H1 (cell line): ENCODE data around the gene GUCY2D. TPM values are rescaled to one million over a fixed set of nuclear protein-coding genes. Genes with fewer than 3 reads are reported as not detected.

Experiments used
- CTCF ChIA-PET: fragments of 300-600 bp; sonication (Branson Sonifier 250); formaldehyde crosslinking; loops from one replicate; lab custom pipeline; 2021; ENCODE audit not compliant: partially characterized antibody; lab: Charles Lee
- POLR2A ChIA-PET: fragments of 300-600 bp; sonication (Branson Sonifier 250); formaldehyde crosslinking; loops from one replicate; lab custom pipeline; 2021; ENCODE audit warnings: inconsistent platforms; ENCODE audit not compliant: partially characterized antibody; lab: Charles Lee
- DNase-seq, 2 experiments: peaks; one replicate each; pipeline versions ENCODE4 v3.0.0 to v3.0.0-alpha.2; 2010 to 2022; ENCODE audit warnings: low spot score in 2 of 2, low read depth in 1 of 2, mixed read lengths in 1 of 2
- FAIRE-seq: peaks from 2 replicates; lab custom pipeline; 2011; peaks lifted over from hg19 to GRCh38; lab: Jason Lieb, UNC
- H2AFZ ChIP-seq: 2 replicates; pipeline ENCODE4 v1.8.1; 2012; ENCODE audit warnings: low read length, inconsistent platforms
- H2AK5ac ChIP-seq: 2 replicates; pipeline ENCODE4 v1.6.1; 2013; ENCODE audit warnings: low read depth, low read length
- H2BK120ac ChIP-seq: replicated peaks from 2 replicates; pipeline ENCODE3; 2013; ENCODE audit warnings: low read depth, low read length, inconsistent platforms
- H2BK12ac ChIP-seq: 2 replicates; pipeline ENCODE4 v1.6.1; 2013; ENCODE audit warnings: low read depth, low read length
- H2BK15ac ChIP-seq: 2 replicates; pipeline ENCODE4 v1.6.1; 2013; ENCODE audit warnings: low read length
- H2BK20ac ChIP-seq: 2 replicates; pipeline ENCODE4 v1.6.1; 2013; ENCODE audit warnings: low read length
- H2BK5ac ChIP-seq: 2 replicates; pipeline ENCODE4 v1.6.1; 2013; ENCODE audit warnings: low read depth, low read length
- H3K14ac ChIP-seq: 2 replicates; pipeline ENCODE4 v1.6.1; 2013; ENCODE audit warnings: inconsistent platforms; ENCODE audit not compliant: insufficient read length
- H3K18ac ChIP-seq: 2 replicates; pipeline ENCODE4 v1.6.1; 2013; ENCODE audit warnings: low read length; ENCODE audit errors: extremely low read depth
- H3K23ac ChIP-seq: 2 replicates; pipeline ENCODE4 v1.6.1; 2013; ENCODE audit warnings: inconsistent platforms; ENCODE audit not compliant: insufficient read length
- H3K23me2 ChIP-seq: 2 replicates; pipeline ENCODE4 v1.6.1; 2013; ENCODE audit warnings: low read depth, low read length
- H3K27ac ChIP-seq: 2 replicates; pipeline ENCODE4 v1.6.1; 2011; ENCODE audit warnings: low read depth, low read length, inconsistent platforms
- H3K27me3 ChIP-seq, 4 experiments: replicated peaks in 1 of 4; 1 replicate in 1 of 4; 2 replicates in 3 of 4; pipeline versions ENCODE4 v1.6.1 to v1.8.1; 2011 to 2013; ENCODE audit warnings: low read length in 3 of 4, mild to moderate bottlenecking in 3 of 4, inconsistent platforms in 2 of 4, mixed read lengths in 2 of 4, moderate library complexity in 1 of 4; ENCODE audit not compliant: control insufficient read depth in 3 of 4, insufficient read depth in 3 of 4; ENCODE audit errors: extremely low read depth in 1 of 4
- H3K36me3 ChIP-seq, 4 experiments: 2 replicates each; pipeline versions ENCODE4 v1.6.1 to v1.8.1; 2011 to 2013; ENCODE audit warnings: mild to moderate bottlenecking in 4 of 4, low read length in 3 of 4, moderate library complexity in 2 of 4, control low read depth in 1 of 4, inconsistent platforms in 1 of 4; ENCODE audit not compliant: insufficient read depth in 4 of 4, control insufficient read depth in 2 of 4
- H3K4ac ChIP-seq: replicated peaks from 2 replicates; pipeline ENCODE3; 2013; ENCODE audit warnings: low read length, low read depth, mixed read lengths, inconsistent platforms; ENCODE audit not compliant: insufficient read length
- H3K4me1 ChIP-seq, 4 experiments: replicated peaks in 1 of 4; 1 replicate in 1 of 4; 2 replicates in 3 of 4; pipeline versions ENCODE4 v1.6.1 to v1.8.1; 2011 to 2013; ENCODE audit warnings: low read length in 3 of 4, inconsistent platforms in 2 of 4, mixed read lengths in 1 of 4; ENCODE audit not compliant: insufficient read depth in 4 of 4, control insufficient read depth in 3 of 4
- H3K4me2 ChIP-seq, 2 experiments: 2 replicates each; pipeline versions ENCODE4 v1.6.1 to v1.8.1; 2011 to 2013; ENCODE audit warnings: low read depth in 2 of 2, low read length in 2 of 2, control low read depth in 1 of 2, inconsistent platforms in 1 of 2, mild to moderate bottlenecking in 1 of 2; ENCODE audit not compliant: insufficient read depth in 1 of 2
- H3K4me3 ChIP-seq, 4 experiments: fragments of 200-600, 300-600 bp in 1 of 4; sonication (generic), shearing (Covaris generic), sonication (Bioruptor Twin) in 1 of 4; 2 replicates each; pipeline versions ENCODE4 v1.5.1 to v1.8.1; 2011 to 2016; ENCODE audit warnings: low read length in 4 of 4, low read depth in 3 of 4, control low read depth in 2 of 4, inconsistent platforms in 2 of 4, mild to moderate bottlenecking in 2 of 4, mixed read lengths in 1 of 4, moderate library complexity in 1 of 4; ENCODE audit not compliant: insufficient read depth in 2 of 4; ENCODE audit errors: extremely low read depth in 1 of 4
- H3K56ac ChIP-seq: replicated peaks from 2 replicates; pipeline ENCODE3; 2013; ENCODE audit warnings: low read depth, mild to moderate bottlenecking, mixed read lengths, low read length, inconsistent platforms; ENCODE audit not compliant: insufficient read length
- H3K79me1 ChIP-seq: 2 replicates; pipeline ENCODE4 v1.6.1; 2013; ENCODE audit warnings: low read depth, low read length, control low read depth
- H3K79me2 ChIP-seq, 2 experiments: 2 replicates each; pipeline versions ENCODE4 v1.6.1 to v1.8.1; 2012 to 2013; ENCODE audit warnings: low read length in 2 of 2, mild to moderate bottlenecking in 2 of 2, inconsistent platforms in 1 of 2; ENCODE audit not compliant: insufficient read depth in 2 of 2, control insufficient read depth in 1 of 2
- H3K9ac ChIP-seq, 4 experiments: replicated peaks in 1 of 4; 1 replicate in 1 of 4; 2 replicates in 3 of 4; pipeline versions ENCODE4 v1.6.1 to v1.8.1; 2011 to 2013; ENCODE audit warnings: low read depth in 3 of 4, low read length in 3 of 4, control low read depth in 2 of 4, mild to moderate bottlenecking in 2 of 4, moderate library complexity in 2 of 4, inconsistent platforms in 1 of 4; ENCODE audit errors: extremely low read depth in 1 of 4
- H3K9me3 ChIP-seq, 2 experiments: 2 replicates each; pipeline versions ENCODE4 v1.6.1 to v1.8.1; 2012 to 2013; ENCODE audit warnings: mild to moderate bottlenecking in 2 of 2, moderate library complexity in 2 of 2, control low read depth in 1 of 2, inconsistent platforms in 1 of 2, low read depth in 1 of 2, low read length in 1 of 2, mixed read lengths in 1 of 2; ENCODE audit not compliant: insufficient read depth in 2 of 2
- H4K20me1 ChIP-seq, 2 experiments: replicated peaks in 1 of 2; 2 replicates each; pipeline versions ENCODE3 to v1.8.1; 2011 to 2013; ENCODE audit warnings: inconsistent platforms in 2 of 2, low read length in 2 of 2, mild to moderate bottlenecking in 1 of 2; ENCODE audit not compliant: insufficient read depth in 2 of 2, control insufficient read depth in 1 of 2
- H4K5ac ChIP-seq: 2 replicates; pipeline ENCODE4 v1.6.1; 2013; ENCODE audit warnings: low read length, low read depth, mixed read lengths, inconsistent platforms; ENCODE audit not compliant: insufficient read length
- H4K8ac ChIP-seq: 2 replicates; pipeline ENCODE4 v1.8.0; 2013; ENCODE audit warnings: mild to moderate bottlenecking, moderate library complexity, low read length, inconsistent platforms; ENCODE audit not compliant: insufficient read depth; ENCODE audit errors: extremely low read depth
- H4K91ac ChIP-seq: replicated peaks from 2 replicates; pipeline ENCODE3; 2013; ENCODE audit warnings: low read length, mixed read lengths, inconsistent platforms; ENCODE audit not compliant: insufficient read length
- CBX8 ChIP-seq: fragments of 300-800, 300-1000 bp; sonication (generic); IDR thresholded peaks from 2 replicates; pipeline ENCODE4 v1.7.1; 2016; ENCODE audit warnings: low read depth, low read length, borderline replicate concordance
- GTF2F1 ChIP-seq: IDR thresholded peaks from 2 replicates; pipeline ENCODE4 v1.6.1; 2012; ENCODE audit warnings: low read depth, low read length, improper control_type of control experiment, borderline replicate concordance
- KDM1A ChIP-seq: fragments of 200-600, 300-600 bp; sonication (generic); IDR thresholded peaks from 2 replicates; pipeline ENCODE4 v1.7.1; 2016; ENCODE audit warnings: mild to moderate bottlenecking, low read length, borderline replicate concordance
- RNF2 ChIP-seq: fragments of 200-900, 300-1000 bp; sonication (generic); IDR thresholded peaks from 2 replicates; pipeline ENCODE4 v1.7.1; 2016; ENCODE audit warnings: borderline replicate concordance, low read depth, mild to moderate bottlenecking, antibody characterized with exemption, low read length; ENCODE audit not compliant: poor library complexity, severe bottlenecking; ENCODE audit errors: missing control alignments
- RXRA ChIP-seq: IDR thresholded peaks from 2 replicates; pipeline ENCODE4 v1.6.1; 2011; ENCODE audit warnings: low read depth, mild to moderate bottlenecking, low read length, moderate library complexity; ENCODE audit not compliant: insufficient read depth
- WGBS, 2 experiments: shearing (Covaris generic) in 1 of 2; methylation state at CpG; one replicate each; pipeline versions ENCODE4 v1.1.6 to v1.1.7; 2013 to 2015; ENCODE audit warnings: low lambda C conversion rate in 2 of 2, mixed read lengths in 2 of 2, inconsistent platforms in 1 of 2, low coverage in 1 of 2, missing lambda C conversion rate in 1 of 2; ENCODE audit not compliant: insufficient replicate concordance in 2 of 2, insufficient coverage in 1 of 2, insufficient read length in 1 of 2; ENCODE audit errors: extremely low coverage in 1 of 2, missing lambda C conversion rate in 1 of 2; 5-methylcytosine and 5-hydroxymethylcytosine counted together
- polyA plus RNA-seq, 7 experiments: library from polyadenylated mRNA; depleted of rRNA in 3 of 7; stranded (reverse) in 5 of 7; unstranded in 2 of 7; fragments of >200 nt in 5 of 7; fragments of 200-250 nt in 2 of 7; gene quantifications; 1 replicate in 5 of 7; 2 replicates in 1 of 7; 4 replicates in 1 of 7; pipeline versions ENCODE4 v1.2.1 to v1.2.3, GENCODE V29; 2011 to 2013; ENCODE audit warnings: missing spikeins in 2 of 7, mixed read lengths in 2 of 7
- total RNA-seq: library from RNA; stranded (reverse); fragmentation: NEBNext Ultra II Directional; extraction: Animal tissue kit (Norgen Biotek cat#: 25700); gene quantifications from 2 replicates; pipeline ENCODE4 v1.2.1, GENCODE V29; 2021
- TF ChIP-seq, protein P1 (sequence below), 3 experiments: IDR thresholded peaks; 1 replicate in 2 of 3; 2 replicates in 1 of 3; pipeline versions ENCODE4 v1.5.1 to v1.6.1; 2011; ENCODE audit warnings: low read length in 3 of 3, mild to moderate bottlenecking in 3 of 3, inconsistent platforms in 2 of 3, low read depth in 1 of 3, moderate library complexity in 1 of 3; ENCODE audit not compliant: insufficient read depth in 1 of 3; ENCODE audit errors: control extremely low read depth in 1 of 3
- TF ChIP-seq, protein P2 (sequence below): IDR thresholded peaks from 2 replicates; pipeline ENCODE4 v1.6.1; 2012; ENCODE audit warnings: low read length, inconsistent platforms

Gene GUCY2D
- total and polyA plus RNA-seq, 2 of the 8 experiments (the other 6 are each of a cell fraction or from before 2014, with no cell fraction given): 0.20 to 0.48 TPM

DNA sequence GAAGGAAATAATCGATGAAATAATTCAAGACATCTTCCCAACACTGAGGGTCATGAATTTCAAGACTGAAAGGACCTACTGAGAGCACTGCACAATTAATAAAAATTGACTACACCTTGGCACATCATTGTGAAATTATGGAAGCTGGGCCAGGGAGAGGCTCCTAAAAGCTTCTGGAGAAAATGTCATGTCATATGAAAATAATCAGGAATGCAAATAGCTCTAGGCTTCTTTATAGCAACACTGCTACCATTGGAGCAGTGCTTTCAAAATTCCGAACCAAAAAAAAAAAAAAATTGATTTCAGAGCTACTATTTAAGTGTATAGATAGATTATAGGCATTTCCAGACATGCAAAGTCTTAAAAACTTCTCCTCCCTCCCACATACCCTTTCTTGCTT, 30.0 kb downstream of the GUCY2D start:
- CTCF ChIA-PET: interaction anchor here (0.9 to 8.4 kb wide), 8 partner anchors 9 to 134 kb away, joined by 3 to 43 read pairs (median 6); no protein-coding TSS in a partner anchor
- TF ChIP-seq RNF2 (no peak), GTF2F1 (no peak), KDM1A (no peak), RXRA (no peak), CBX8 (no peak)
- TF ChIP-seq, protein P1, sequence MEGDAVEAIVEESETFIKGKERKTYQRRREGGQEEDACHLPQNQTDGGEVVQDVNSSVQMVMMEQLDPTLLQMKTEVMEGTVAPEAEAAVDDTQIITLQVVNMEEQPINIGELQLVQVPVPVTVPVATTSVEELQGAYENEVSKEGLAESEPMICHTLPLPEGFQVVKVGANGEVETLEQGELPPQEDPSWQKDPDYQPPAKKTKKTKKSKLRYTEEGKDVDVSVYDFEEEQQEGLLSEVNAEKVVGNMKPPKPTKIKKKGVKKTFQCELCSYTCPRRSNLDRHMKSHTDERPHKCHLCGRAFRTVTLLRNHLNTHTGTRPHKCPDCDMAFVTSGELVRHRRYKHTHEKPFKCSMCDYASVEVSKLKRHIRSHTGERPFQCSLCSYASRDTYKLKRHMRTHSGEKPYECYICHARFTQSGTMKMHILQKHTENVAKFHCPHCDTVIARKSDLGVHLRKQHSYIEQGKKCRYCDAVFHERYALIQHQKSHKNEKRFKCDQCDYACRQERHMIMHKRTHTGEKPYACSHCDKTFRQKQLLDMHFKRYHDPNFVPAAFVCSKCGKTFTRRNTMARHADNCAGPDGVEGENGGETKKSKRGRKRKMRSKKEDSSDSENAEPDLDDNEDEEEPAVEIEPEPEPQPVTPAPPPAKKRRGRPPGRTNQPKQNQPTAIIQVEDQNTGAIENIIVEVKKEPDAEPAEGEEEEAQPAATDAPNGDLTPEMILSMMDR (IDR thresholded peaks at IDR 0.05; ENCODE audit: control extremely low read depth in 1 of 3, insufficient read depth in 1 of 3, low read depth in 1 of 3, low read length in 3 of 3): no peak
- TF ChIP-seq, protein P2, sequence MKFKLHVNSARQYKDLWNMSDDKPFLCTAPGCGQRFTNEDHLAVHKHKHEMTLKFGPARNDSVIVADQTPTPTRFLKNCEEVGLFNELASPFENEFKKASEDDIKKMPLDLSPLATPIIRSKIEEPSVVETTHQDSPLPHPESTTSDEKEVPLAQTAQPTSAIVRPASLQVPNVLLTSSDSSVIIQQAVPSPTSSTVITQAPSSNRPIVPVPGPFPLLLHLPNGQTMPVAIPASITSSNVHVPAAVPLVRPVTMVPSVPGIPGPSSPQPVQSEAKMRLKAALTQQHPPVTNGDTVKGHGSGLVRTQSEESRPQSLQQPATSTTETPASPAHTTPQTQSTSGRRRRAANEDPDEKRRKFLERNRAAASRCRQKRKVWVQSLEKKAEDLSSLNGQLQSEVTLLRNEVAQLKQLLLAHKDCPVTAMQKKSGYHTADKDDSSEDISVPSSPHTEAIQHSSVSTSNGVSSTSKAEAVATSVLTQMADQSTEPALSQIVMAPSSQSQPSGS: no peak

More for the DNA sequence above, 30.0 kb downstream of the GUCY2D start:
- H3K4me3 ChIP-seq: no peak overlapping the region
- H3K79me2 ChIP-seq: no peaks in the 10 kb centered on the region
- H3K4me1 ChIP-seq: no peaks in the 10 kb centered on the region
- no peak for FAIRE-seq
- H3K56ac ChIP-seq: no peak overlapping the region
- no peak overlapping the region for H2BK12ac ChIP-seq
- no peak overlapping the region for H4K91ac ChIP-seq
- H3K4ac ChIP-seq: no peak overlapping the region
- no peaks in the 10 kb centered on the region for H3K36me3 ChIP-seq
- POLR2A ChIA-PET: interaction anchor here (0.6 kb wide), 1 partner anchor 9 kb away, joined by 3 read pairs; no protein-coding TSS in a partner anchor
- H3K14ac ChIP-seq: no peak overlapping the region
- no peak overlapping the region for H4K8ac ChIP-seq
- no peaks in the 10 kb centered on the region; a peak in 2 of 7 replicates for H3K27me3 ChIP-seq
- WGBS, 2 experiments: 58% methylated on average over 2 of the region's 2 CpGs; no CpG with 5 or more reads in 1 of the 2 experiments
- no peak overlapping the region for H3K18ac ChIP-seq
- no peaks in the 10 kb centered on the region for H3K9me3 ChIP-seq
- H3K27ac ChIP-seq: no peak overlapping the region
- no peak overlapping the region for H2AFZ ChIP-seq
- no peak overlapping the region for H4K5ac ChIP-seq
- no peak for DNase-seq
- H3K4me2 ChIP-seq: no peak overlapping the region
- H2BK120ac ChIP-seq: no peak overlapping the region
- no peaks in the 10 kb centered on the region for H4K20me1 ChIP-seq
- no peaks in the 10 kb centered on the region for H3K23me2 ChIP-seq
- no peak overlapping the region for H3K23ac ChIP-seq
- H2AK5ac ChIP-seq: no peak overlapping the region
- H2BK5ac ChIP-seq: no peak overlapping the region
- no peak overlapping the region for H2BK20ac ChIP-seq
- H2BK15ac ChIP-seq: no peak overlapping the region
- H3K9ac ChIP-seq: no peak overlapping the region
- H3K79me1 ChIP-seq: no peaks in the 10 kb centered on the region
